HepG2 (cell line): ENCODE data around the gene MARCHF2. TPM values are rescaled to one million over a fixed set of nuclear protein-coding genes. Genes with fewer than 3 reads are reported as not detected.

Experiments used
- DRAP1 ChIP-seq: IDR thresholded peaks from 2 replicates; pipeline ENCODE4 v1.6.1; 2016; ENCODE audit warnings: missing genetic modification reagents, missing compliant biosample characterization
- EEA1 ChIP-seq: sonication (generic); formaldehyde crosslinking; IDR thresholded peaks from 2 replicates; pipeline ENCODE4 v1.5.1; 2020; ENCODE audit warnings: mild to moderate bottlenecking, missing genetic modification reagents, borderline replicate concordance
- FOXA3 ChIP-seq: IDR thresholded peaks from 2 replicates; pipeline ENCODE4 v1.6.1; 2016; ENCODE audit warnings: missing genetic modification reagents, missing compliant biosample characterization
- HCFC1 ChIP-seq: fragments of 150-350 bp; IDR thresholded peaks from 2 replicates; pipeline ENCODE4 v1.6.1; 2014; ENCODE audit warnings: low read depth, low read length
- POLR2AphosphoS5 ChIP-seq: IDR thresholded peaks from 2 replicates; pipeline ENCODE4 v1.6.1; 2012; ENCODE audit warnings: low read depth, low read length
- TEAD3 ChIP-seq: optimal IDR thresholded peaks from 2 replicates; pipeline ENCODE3; 2016; ENCODE audit warnings: borderline replicate concordance
- ZNF44 ChIP-seq: sonication (generic); formaldehyde crosslinking; IDR thresholded peaks from 2 replicates; pipeline ENCODE4 v1.5.1; 2020; ENCODE audit warnings: mild to moderate bottlenecking, missing genetic modification reagents
- ZNF512B ChIP-seq: sonication (generic); formaldehyde crosslinking; IDR thresholded peaks from 2 replicates; pipeline ENCODE4 v1.5.1; 2020; ENCODE audit warnings: missing genetic modification reagents, mild to moderate bottlenecking, borderline replicate concordance
- ZNF784 ChIP-seq: sonication (generic); formaldehyde crosslinking; IDR thresholded peaks from 2 replicates; pipeline ENCODE4 v1.5.1; 2020; ENCODE audit warnings: missing genetic modification reagents, mild to moderate bottlenecking, borderline replicate concordance
- ZSCAN20 ChIP-seq: sonication (generic); formaldehyde crosslinking; IDR thresholded peaks from 2 replicates; pipeline ENCODE4 v1.4.0; 2020; ENCODE audit warnings: missing genetic modification reagents, mild to moderate bottlenecking, borderline replicate concordance
- polyA plus RNA-seq, 8 experiments: library from polyadenylated mRNA; depleted of rRNA in 3 of 8; stranded (reverse) in 7 of 8; unstranded in 1 of 8; fragments of >200 nt; fragmentation: Illumina TruSeq in 4 of 8; extraction: Trizol in 4 of 8; gene quantifications; 2 replicates each; pipeline versions ENCODE4 v1.2.1 to v1.2.3, GENCODE V29; 2011 to 2016; ENCODE audit warnings: low read depth in 4 of 8, missing spikeins in 1 of 8, mixed read lengths in 1 of 8; ENCODE audit not compliant: insufficient read depth in 1 of 8
- total RNA-seq, 5 experiments: library from RNA; depleted of rRNA; stranded (reverse); fragments of >200 nt; fragmentation: Illumina TruSeq; extraction: Trizol; gene quantifications; 2 replicates each; pipeline ENCODE4 v1.2.3, GENCODE V29; 2016; ENCODE audit warnings: low read depth in 1 of 5

The MARCHF2 gene
- total and polyA plus RNA-seq, 2 of the 13 experiments (the other 11 are each of a cell fraction or from before 2014, with no cell fraction given) = 12.7 to 13.0 TPM

- TF ChIP-seq DRAP1 (no peak), HCFC1 (no peak), ZNF512B (CRISPR knock-in tag) (no peak), ZNF44 (CRISPR knock-in tag) (no peak), ZSCAN20 (CRISPR knock-in tag) (no peak), FOXA3 (CRISPR knock-in tag) (no peak), ZNF784 (CRISPR knock-in tag) (no peak), TEAD3 (CRISPR knock-in tag) (no peak), POLR2AphosphoS5 (0 out of 2 replicates have a peak, but pooled peaks have one; percentile 3), EEA1 (CRISPR knock-in tag) (no peak)
Measured at GRCh38 chr19:8366961-8367326, 46.2 kb upstream of the MARCHF2 start (continued).
